Amniotic stem cell (primary cell): Measurements from ENCODE around the gene ATP6V0E2.
"Not testable (repeated sequence)": the region's sequence is repeated elsewhere in the genome, so short reads cannot be mapped to it uniquely, and the experiment has no call there.

Experiments
- DNase-seq: peaks from one replicate; lab custom pipeline; 2025; lab: John Stamatoyannopoulos, UW

ATP6V0E2 gene

DNA sequence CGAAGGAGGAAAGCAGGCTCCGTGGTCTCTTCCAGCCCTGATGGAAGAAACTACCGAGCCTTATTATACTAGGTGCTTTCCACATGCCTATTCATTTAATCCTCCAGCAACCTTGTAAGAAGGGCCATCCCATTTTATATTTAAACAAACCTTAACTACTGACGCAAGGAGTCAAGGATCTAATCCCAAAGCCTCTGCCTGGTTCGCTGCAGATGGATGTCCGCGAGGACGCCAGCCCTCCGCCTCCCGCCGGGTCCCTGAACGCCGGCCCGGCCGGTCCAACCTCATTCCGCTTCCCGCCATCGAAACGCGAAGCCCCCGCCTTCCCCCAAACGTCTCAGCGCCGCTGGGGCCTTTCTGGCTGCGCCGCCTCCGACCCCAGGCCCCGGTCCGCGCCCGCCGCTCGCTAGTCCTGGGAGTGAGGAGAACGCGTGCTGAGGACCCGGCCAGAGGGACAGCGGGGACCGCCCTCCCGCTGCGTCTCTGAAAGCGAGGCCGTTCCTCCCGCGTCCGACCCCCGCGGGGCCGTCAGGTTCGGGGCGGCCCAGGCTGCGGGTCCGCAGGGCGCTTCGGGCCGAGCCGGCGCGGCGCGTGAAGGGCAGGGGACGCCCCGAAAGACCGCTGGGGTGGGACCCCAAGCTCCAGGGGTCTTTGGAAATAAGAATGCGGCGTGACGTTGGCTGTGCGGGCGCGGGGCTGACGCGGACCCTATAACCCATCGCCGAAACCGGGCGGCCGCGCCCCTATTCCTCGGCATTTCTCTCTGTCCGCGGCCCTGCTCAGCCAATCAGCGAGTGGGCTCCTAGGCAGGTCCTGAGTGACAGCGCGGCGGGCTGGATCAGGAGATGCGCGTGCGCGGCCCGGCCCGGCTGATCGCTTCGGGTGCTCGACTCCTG is at the start of gene ATP6V0E2:
Gene ATP6V0E2 (plus strand): TSS at position 896 of the 896 bp plus-strand sequence. CDS start 97 bp downstream, outside the sequence.
- peak; percentile 80 for DNase-seq

DNA sequence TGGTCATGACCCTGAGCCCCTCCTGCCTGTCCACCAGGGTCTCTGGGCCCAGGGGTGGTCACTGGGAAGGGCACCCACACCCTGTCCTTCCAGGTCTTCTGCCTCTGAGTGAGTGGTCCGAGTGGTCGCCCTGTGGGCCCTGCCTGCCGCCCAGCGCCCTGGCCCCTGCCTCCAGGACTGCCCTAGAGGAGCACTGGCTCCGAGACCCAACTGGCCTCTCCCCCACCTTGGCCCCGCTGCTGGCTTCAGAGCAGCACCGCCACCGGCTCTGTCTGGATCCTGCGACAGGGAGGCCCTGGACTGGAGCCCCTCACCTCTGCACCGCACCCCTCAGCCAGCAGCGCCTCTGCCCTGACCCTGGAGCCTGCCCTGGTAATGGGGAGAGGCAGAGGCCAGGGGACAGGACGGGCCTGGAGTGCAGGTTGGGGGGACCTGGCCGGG is 49.4 kb upstream of the ATP6V0E2 start:
- DNase-seq: no peak

DNA sequence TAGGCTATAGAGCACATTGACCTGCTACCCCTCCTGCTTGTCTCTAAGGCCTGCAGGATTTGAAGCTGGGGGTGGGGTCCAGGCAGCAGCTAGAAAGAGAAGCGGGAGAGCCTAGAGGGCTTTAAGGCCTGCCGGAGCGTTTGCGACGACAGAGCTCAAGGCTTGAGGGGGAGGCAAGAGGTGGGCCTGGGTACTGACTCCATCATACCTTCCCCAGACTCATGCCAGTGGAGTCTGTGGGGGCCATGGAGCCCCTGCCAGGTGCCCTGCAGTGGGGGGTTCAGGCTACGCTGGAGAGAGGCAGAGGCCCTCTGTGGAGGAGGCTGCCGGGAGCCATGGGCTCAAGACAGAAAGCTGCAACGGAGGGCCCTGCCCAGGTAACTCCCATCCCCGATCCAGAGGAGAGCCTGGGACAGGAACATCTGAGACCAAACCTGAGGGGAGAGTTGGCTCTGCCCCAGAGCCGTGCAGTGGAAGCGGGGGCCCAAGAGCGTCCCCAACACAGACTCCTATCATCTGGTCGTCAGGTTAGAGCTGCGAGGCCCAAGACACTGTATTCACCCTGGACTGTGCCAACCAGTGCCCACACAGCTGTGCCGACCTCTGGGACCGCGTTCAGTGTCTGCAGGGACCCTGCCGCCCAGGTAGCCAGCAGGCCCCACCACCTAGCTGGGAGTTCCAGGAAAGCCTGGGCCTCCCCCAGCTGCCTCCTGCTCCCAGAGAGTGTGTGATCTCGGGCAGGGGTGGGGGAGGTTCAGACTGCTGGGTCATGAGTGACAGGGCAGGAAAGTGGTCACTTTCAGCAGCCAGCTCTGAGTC is 48.8 kb upstream of the ATP6V0E2 start:
- DNase-seq: no peak

DNA sequence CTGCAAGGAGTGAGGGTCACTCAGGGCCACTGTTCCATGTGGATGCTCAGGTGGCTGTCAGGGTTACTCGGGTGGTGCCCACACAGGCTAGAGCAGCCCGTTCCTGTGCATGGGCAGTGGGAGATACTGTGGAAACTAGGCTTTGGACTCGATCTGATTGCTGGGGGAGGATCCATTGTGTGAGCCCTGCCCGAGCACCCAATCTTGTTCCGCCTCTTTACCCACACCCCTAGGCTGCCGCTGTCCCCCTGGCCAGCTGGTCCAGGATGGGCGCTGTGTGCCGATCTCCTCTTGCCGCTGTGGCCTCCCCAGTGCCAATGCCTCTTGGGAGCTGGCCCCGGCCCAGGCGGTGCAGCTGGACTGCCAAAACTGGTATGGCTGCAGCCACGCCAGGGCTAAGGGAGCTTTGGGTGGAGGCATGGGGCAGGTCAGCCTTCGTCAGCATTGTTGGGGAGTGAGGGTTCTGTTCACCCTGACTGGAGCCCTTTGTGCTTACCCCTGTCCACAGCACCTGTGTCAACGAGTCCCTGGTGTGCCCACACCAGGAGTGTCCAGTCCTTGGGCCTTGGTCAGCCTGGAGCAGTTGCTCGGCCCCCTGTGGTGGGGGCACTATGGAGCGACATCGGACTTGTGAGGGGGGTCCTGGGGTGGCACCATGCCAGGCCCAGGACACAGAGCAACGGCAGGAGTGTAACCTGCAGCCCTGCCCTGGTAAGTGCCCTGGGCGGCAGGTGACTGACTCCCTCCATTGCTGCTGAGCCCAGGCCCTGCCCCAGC is 48.0 kb upstream of the ATP6V0E2 start:
- no peak for DNase-seq

DNA sequence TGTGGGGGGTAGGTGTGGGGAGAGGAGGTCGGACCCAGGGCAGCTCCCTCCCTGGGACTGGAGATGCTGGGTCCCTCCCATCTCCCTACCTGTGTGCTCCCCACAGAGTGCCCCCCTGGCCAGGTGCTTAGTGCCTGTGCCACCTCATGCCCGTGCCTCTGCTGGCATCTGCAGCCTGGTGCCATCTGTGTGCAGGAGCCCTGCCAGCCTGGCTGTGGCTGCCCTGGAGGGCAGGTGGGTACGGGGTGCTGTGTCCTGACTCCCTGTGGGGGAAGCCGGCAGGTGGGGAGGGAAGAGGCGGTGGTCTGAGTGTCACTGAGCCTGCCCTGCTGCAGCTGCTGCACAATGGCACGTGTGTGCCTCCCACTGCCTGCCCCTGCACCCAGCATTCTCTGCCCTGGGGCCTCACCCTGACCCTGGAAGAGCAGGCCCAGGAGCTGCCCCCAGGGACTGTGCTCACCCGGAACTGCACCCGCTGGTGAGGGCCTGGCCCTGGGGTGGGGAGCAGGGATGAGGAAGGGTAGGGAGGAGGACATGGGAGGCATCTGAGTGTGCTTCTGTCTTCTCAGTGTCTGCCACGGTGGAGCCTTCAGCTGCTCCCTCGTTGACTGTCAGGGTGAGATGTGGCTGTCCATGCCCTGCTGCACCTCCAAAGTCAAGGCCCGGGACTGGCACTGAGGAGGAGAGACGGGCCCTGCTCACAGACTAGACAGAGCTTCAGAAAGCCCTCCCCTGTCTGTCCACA is 47.3 kb upstream of the ATP6V0E2 start:
- no peak for DNase-seq

DNA sequence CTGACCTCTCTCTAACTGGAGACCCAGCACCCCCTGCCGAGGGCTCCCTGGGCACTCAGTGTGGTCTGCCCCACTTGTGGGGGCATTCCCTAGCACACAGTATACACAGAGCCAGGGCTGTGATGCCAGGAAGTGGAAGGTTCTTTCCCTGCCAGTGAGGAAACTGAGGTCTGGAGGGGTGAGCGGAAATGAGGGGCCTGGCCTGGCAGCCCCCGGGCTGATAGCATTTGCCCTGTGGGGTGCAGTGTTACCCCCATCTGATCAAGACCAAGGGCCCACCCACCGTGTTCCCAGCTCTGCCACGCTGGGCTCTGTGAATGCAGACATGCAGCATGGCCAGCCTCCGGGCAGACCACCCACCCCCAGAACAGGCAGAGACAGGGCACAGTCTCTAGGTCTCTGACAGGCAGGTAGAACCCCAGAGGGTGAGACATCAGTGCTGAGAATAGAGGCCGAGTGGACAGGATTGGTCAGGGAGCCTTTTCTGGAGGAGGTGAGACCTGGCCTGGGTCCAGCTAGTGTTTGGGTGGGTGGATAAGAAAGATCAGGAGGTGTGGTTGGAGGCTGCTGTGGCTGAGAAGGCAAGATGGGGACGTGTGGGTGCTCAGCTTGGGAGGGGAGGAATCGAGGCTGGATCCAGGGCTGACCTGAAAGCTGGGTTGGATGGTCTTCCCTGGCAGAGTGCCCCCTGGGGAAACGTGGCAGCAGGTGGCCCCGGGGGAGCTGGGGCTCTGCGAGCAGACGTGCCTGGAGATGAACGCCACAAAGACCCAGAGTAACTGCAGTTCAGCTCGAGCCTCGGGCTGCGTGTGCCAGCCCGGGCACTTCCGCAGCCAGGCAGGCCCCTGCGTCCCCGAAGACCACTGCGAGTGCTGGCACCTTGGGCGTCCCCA is 46.4 kb upstream of the ATP6V0E2 start:
- DNase-seq: no peak

DNA sequence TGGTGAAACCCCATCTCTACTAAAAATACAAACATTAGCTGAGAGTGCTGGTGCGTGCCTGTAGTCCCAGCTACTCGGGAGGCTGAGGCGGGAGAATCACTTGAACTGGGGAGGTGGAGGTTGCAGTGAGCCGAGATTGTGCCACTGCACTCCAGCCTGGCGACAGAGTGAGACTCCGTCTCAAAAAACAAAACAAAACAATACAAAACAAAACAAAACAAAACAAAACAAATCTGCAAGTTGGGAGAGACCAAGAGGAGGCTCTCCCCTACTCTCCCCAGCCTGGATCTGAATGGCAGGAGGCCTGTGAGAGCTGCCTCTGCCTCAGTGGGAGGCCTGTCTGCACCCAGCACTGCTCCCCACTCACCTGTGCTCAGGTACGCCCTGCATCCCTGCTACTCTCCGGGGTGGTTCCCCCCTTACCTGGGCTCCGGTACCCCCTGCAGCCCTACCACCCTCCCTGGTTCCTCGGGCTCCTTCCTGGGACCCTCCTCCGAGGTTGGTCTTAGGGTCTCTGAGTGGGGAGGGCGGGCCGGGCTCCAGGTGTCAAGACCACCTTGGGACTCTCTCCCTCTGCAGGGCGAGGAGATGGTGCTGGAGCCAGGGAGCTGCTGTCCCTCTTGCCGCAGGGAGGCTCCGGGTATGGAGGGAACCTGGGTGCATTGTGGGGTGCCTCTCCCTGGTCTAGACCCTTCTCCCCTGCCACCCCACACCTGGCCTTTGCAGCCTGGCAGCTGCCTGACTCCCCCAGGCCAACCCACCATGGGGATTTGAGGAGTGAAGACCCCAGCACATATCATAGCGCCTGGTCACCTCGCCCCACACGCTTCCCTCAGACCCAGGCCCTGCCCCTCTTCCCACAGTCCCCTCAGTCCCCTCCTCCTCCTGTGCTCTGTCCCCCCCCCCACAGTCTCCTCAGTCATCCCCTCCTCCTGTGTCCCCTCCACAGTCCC is 45.1 kb upstream of the ATP6V0E2 start:
- no peak for DNase-seq

DNA sequence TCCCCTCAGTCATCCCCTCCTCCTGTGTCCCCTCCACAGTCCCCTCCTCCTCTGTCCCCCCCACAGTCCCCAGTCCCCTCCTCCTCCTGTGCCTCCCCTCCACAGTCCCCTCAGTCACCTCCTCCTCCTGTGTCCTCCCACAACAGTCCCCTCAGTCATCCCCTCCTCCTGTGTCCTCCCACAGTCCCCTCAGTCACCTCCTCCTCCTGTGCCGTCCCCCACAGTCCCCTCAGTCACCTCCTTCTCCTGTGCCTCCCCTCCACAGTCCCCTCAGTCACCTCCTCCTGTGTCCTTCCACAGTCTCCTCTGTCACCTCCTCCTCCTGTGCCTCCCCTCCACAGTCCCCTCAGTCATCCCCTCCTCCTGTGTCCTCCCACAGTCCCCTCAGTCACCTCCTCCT is 43.2 kb upstream of the ATP6V0E2 start:
- DNase-seq: not testable (repeated sequence)

DNA sequence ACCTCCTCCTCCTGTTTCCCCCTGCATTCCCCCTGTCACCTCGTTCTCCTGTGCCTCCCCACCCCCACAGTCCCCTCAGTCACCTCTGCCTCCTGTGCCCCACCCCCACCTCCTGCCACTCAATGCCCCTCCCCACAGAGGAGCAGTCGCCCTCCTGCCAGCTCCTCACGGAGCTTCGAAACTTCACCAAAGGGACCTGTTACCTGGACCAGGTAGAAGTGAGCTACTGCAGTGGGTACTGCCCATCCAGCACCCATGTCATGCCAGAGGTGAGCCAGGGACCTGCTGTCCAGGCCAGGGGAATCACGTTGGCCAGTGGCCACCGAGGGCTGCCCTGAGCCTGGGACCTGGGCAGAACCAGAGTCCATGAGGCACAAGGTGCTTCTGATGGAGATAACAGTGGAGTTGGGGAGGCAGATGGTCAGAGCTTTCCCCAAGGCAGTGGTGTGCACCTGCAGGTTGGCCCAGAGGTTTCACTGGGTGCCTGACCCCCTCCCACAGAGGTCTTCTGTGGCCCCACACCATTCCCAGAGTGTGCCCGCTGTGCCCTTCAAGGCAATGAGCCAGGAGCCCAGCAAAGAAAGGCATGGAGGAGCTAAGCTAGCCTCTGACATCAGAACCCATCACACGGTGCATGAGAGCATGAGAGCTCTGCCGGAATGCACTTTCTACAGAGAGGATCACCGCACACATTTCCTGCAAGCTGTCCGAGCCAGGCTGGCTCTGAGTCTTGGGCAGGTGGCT is 42.6 kb upstream of the ATP6V0E2 start:
- DNase-seq: no peak

DNA sequence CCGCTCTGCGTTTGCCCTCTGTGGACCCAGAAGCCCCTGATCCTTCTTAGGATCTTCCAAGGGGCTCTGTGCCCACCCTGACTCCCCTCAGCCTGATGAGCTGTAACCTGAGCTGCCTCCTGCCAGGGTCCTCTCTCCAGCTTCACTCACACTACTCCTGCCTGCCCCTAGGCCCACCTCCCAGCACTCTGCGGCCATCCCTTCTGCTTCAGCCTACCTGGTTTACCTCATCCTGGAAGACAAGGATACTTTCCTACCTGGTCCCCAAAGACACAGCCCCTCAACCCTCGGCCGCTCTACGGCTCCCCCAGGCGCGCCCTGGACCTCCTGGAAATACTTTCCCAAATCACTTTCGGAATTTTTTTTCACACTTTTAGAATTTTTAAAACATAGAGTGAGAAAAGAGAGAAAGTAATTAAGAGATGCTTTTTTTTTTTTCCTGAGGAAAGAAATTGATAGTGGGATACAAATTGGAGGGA is 42.0 kb upstream of the ATP6V0E2 start:
- no peak for DNase-seq

DNA sequence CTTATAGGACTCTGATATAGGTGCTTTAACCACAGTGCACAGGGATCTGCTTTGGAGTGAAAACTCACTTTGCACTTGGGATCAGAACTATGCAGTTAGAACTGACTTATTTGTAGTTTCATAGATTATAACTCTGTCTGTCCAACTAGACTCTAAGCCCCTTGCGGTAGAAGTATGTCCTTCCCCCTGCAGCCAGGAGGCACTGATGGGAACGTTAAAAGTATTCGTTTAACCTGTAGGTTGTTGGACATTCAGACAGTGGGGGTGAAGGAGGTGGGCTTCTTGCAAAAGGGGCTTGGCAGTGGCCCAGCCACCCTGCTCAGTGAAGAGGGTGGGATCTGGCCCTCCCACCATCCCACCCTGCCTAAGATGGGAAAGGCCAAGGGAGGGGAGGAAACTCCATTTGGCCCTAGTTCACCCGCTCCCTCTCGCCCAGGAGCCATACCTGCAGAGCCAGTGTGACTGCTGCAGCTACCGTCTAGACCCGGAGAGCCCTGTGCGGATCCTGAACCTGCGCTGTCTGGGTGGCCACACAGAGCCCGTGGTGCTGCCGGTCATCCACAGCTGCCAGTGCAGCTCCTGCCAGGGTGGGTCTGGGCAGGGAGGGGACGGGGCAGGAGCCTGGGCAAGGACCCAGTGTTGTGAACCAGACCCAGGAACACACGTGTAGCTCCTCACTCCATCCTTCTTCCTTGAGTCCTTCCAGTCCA is 41.3 kb upstream of the ATP6V0E2 start:
- no peak for DNase-seq

DNA sequence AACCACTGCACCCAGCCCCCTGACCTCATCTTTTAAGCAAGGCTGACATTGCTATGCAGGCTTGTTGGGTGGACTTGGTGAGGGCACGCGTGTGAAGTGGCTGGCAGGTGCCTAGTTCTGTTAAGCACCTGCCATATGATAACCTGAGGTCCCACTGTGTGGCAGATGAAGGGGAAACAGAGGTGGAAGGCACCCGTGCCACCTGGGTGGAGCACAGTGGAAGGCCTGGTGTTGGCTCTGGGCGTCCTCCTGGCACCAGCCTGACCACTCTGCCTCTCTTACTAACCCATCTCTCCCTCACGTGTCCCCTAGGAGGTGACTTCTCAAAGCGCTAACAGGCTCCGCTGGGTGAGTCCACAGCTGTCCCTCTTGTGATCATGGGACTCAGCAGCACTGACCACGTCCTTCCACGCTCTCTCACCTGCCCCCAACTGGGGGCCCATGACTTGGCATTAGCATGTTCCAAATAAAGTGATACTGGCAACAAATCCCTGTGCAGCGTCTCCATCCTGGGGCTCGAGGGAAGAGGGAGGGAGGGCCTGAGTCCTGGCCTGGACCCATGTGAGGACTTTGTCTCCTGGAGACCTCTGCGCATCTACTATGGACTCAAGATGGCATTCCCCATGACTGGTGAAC is 40.2 kb upstream of the ATP6V0E2 start:
- DNase-seq: no peak

DNA sequence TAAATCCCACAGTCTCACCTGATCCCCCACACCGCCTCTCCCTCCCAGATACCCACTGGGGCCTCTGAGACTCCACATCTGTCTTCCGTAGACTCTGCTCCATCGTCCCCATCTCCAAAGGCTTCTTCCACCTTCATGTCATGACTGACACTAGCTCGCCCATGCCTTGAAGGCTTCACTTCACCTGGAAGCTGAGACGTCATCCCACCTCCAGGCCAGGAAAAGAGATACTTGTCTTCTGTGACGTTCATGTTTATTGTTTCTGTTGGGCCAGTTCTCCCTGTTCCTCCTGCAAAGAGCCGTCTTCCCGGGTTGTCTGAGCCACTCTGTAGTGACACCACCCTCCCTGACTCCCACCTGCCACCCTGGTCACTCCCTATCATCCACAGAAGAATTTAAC is 39.2 kb upstream of the ATP6V0E2 start:
- DNase-seq: no peak

DNA sequence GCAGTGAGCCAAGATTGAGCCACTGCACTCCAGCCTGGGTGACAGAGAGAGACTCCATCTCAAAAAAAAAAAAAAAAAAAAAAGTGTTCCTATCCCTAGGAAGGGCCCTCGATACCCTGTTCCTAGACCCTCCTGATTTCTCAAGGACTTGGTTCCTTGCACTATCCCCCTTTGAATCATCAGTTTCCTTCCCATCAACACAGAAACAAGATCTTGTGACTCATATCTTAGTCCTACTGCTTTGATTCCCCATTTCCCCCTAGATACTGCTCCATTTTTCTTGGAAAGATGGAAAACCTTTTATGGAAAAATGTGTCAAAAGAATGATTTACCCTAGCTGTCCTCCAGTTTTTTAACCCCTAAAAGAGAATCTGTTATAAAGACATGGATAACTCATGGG is 37.3 kb upstream of the ATP6V0E2 start:
- no peak for DNase-seq

DNA sequence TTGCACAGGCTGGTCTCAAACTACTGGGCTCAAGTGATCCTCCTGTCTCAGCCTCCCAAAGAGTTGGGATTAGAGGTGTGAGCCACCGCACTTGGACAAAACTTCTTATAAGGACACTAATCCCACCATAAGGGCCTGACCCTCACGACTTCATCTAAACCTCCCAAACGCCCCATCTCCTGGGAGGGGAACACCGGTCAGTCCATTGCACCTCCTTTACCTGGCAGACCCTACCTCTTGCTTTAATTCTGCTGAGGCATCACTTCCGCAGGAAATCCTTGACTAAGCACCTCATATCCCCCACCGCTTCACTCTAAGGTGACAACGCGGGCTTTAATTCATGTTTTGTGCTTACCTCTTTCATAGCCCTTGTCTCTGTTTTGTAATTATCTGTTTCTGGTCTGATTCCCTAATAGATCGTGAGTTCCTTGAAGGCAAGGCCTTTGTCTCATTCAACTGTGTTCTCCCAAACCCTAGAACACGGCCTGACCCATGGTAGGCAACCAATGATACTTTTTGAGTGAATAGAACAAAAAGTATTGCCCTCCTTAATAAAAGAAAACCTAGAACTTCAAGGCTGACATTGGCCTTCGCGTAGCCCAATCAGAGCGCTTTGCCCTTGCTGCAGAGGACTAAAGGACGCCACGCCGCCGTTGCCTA is 36.1 kb upstream of the ATP6V0E2 start:
- DNase-seq: no peak

DNA sequence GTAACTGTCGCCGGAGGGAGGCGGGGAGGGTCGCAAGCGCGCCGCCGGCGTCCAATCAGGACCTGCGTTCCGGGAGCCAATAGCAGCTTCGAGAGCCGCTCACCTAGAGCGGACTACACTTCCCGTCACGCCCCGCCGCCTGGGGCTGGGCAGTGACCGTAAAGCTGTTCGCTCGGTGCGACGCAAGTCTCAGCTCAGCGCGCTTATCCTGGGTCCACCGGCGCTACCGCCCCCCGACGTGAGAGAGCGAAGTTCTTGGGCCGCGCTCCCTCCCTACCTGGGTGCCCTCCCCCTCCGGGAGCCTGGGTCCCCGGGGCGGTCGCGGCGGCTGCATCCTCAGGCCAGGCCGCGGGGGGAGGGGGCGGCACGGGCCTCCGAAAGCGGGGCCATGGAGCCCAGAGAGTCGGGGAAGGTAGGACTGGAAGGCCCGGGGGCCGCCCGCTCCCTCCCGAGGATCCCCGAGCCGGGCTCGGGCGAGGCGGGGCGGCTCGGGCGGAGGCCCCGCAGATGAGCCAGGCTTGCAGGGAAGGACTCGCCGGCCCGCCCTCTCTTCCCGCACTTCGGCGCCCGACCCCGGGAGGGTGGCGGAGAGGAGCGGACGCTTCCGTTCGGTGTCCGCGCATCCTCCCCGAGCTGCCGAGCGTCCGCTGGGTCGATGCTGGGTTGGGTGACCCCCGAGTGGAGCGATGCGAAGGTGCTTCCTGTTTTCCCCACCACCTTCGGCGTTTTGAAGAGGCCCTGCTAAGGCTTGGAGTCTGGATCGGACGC is 35.4 kb upstream of the ATP6V0E2 start, which contains the start of gene ZNF862:
Gene ZNF862 (plus strand): TSS at position 152 of the 768 bp plus-strand sequence. CDS start 237 bp downstream, at position 389.
- DNase-seq: peak; percentile 94
